GM12878 (cell line): ENCODE results near the gene TYK2.

Experiments
- CTCF ChIP-seq, 3 experiments: IDR thresholded peaks in 2 of 3; conservative IDR thresholded peaks in 1 of 3; 2 replicates each; pipeline ENCODE4 v1.5.1; 2011; ENCODE audit warnings: low read depth in 3 of 3, low read length in 3 of 3, mild to moderate bottlenecking in 3 of 3, control low read depth in 2 of 3, moderate library complexity in 2 of 3, inconsistent platforms in 1 of 3, mixed read lengths in 1 of 3; ENCODE audit not compliant: control insufficient read depth in 2 of 3, insufficient read depth in 1 of 3; ENCODE audit errors: extremely low read depth in 1 of 3
- YY1 ChIP-seq: IDR thresholded peaks from 2 replicates; pipeline ENCODE4 v1.6.1; 2011; ENCODE audit warnings: low read depth, mild to moderate bottlenecking, low read length

GRCh38 chr19:10418235-10418484 is 37.8 kb upstream of the TYK2 start:
- TF ChIP-seq YY1, result no peak
- TF ChIP-seq CTCF (IDR thresholded peaks at IDR 0.05 in 2 of 3, conservative IDR thresholded peaks at IDR 0.05 in 1 of 3; ENCODE audit: control insufficient read depth in 2 of 3, extremely low read depth in 1 of 3, insufficient read depth in 1 of 3, low read depth in 3 of 3, low read length in 3 of 3), result no peak
